ENCODE measurements around the gene CIAO3. TPM values are rescaled to one million over a fixed set of nuclear protein-coding genes. Genes with fewer than 3 reads are reported as not detected.

CIAO3 gene
- total RNA-seq, result 24.7 and 31.9 TPM in 2 replicates

DNA sequence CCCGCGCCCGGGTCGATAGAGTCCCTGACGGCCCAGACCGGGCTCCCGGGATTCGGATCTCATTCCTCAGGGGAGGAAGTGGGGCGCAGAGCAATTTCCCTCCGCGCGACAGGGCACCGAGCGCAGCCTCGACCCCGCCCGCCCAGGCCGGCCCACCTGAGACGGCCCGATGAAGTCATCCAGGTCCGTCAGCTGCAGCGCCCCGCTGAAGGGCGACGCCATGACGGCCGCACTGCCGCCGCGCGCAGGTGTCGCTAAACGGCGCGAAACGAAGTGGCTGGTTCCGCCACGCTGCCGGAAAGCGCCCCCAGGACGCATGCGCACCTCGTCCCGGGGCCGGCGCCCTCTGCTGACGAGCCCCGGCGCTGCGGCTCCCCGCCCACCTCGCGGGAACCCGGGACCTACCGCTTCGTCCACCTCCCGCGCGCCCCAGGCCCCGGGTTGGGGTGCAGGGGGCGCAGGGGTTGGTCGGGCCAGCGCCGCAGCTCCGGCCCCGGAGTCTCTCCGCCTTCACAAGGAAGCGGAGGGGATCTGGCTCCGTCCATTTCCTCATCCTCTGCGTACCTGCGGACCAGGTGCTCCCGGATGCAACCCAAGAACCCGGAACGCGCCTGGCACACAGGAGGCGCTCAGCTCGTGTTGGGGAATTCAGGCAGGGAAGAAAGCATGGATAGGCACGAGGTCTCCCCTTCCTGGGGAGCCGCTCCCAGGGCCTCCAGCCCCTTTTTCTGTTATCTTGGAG is at the start of gene CIAO3:
Gene CIAO3, minus strand, starts transcription at position 234 of the 742 bp plus-strand sequence. Its CDS starts 12 bp downstream, at position 222.

DNA sequence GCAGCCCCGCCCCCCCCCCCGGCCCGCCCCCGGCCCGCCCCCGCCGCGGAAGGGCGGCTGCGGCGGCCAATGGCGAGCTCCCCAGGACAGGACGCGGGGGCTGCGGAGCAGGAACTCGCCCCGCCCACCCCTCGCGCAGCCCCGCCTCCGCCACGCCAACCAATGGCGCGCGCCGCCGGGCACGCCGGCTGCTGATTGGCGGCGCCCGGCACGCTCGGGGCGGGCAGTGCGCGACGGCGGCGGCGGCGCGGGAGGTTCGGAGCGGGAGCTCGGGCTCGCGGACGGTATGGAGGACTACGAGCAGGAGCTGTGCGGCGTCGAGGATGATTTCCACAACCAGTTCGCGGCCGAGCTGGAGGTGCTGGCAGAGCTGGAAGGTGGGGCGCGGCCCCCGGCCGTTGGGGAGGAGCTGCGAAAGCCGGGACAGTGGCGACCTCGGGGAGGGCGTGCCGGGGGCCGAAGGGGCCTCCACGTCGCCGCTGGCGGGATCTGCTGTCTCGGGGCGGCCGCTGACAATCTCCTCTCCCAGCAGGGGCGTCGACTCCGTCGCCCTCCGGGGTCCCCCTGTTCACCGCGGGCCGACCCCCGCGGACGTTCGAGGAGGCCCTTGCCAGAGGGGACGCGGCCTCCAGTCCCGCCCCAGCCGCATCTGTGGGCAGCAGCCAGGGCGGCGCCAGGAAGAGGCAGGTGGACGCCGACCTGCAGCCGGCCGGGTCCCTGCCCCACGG is 47.8 kb upstream of the CIAO3 start, which contains the start of gene CHTF18:
Gene CHTF18, plus strand, starts transcription at position 222 of the 728 bp plus-strand sequence. Its CDS starts 65 bp downstream, at position 287.

DNA sequence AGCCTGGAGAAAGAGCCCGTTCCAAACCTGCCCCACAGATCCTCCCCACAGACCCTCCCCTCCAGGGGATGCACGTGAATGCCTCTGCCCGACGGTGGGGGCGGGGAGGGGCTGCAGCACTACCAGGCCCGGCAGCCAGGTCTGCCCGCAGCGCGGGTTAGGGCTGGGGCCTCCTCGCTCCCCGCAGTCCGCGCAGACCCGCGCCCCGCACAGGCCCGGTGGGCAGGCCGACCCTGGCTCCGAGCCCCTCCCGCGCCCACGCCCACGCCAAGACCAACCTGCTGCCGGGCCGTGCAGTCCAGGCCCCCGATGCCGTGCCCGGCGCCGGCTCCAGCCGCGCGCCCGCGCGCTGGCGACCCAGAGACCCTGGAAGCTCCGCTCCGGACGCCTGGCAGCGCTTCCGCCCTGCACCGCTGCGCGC is 47.2 kb upstream of the CIAO3 start, which contains the start of gene RPUSD1:
Gene RPUSD1, minus strand, starts transcription at position 404 of the 421 bp plus-strand sequence. CDS start 644 bp downstream, outside the sequence.

DNA sequence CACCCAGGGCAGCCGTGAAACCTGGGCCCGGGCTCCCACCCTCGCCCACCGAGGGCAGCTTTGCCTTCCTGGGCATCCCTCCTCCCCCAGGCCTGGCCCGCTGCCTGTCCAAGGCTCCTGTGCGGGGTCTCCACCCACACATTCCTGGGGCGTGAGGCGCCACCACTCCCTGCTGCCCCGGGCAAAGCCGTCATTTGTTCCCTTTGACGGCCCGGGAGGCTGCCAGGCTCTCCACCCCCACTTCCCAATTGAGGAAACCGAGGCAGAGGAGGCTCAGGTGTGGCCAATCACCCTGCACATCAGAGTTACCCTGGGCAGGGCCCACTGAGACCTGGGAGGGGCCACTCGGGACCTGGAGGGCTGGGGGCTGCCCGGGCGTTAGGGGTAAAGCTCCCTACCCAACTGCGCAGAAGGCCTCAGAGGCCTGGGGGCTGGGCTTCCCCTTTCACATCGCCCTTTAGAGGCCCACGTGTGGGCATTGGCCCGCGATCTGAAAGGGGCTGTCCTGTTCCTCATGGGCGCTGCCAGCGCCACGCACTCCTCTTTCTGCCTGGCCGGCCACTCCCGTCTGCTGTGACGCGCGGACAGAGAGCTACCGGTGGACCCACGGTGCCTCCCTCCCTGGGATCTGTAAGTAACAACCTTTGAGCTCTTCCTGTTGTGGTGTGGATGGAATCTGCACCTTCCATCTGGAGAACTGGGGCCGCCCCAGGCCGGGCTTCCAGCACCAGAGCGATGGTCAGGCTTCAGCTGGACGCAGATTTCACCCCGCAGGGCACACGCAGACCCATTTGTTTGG is 19.9 kb upstream of the CIAO3 start, which contains the start of gene MSLN:
Gene MSLN, plus strand, starts transcription at position 190 of the 799 bp plus-strand sequence. CDS start 1,947 bp downstream, outside the sequence.

DNA sequence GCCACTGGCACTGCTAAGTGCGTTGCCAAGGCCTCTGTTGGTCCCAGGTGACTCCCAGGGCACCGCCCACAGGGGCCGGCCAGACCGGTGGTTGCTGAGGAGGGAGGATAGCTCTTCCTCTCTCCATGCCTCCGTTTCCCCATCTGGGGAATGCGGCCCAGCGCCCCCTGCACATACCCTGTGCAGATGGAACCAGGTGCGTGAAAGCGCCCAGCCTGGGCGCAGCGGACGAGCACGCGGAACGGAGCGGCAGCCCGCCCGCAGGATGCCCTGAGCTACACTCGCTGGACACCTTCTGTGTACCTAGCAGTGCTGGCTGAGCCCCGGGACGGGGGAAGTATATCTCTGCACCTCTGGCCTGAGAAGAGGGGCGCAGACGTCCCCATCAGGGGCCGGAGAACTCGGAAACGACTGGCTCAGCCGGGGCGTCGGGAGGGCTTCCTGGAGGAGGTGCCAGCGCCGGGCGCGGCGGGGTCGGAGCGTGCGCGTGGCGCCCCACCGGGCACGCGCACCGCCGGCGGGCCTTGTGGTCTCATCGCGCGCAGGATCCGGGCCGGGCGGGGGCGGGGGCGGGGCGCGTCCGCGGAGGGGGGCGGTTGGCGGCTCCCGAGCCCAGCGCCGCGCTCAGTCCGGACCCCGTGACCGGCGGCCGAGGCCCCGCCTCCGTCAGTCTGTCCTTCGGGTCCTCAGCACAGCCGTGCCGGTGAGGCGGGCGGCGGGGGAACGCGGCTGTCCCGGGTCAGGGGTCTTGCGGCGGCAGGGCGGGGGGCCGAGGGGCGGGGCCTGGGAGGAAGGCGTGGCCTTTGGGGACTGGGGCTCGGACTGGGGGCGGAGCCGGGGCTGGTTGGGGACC is 14.1 kb downstream of the CIAO3 start, which contains the start of the genes CCDC78 and HAGHL:
Gene CCDC78, minus strand, starts transcription at position 6 of the 853 bp plus-strand sequence. CDS start 76 bp downstream, outside the sequence.
Gene HAGHL, plus strand, starts transcription at position 669 of the 853 bp plus-strand sequence. CDS start 404 bp downstream, outside the sequence.

DNA sequence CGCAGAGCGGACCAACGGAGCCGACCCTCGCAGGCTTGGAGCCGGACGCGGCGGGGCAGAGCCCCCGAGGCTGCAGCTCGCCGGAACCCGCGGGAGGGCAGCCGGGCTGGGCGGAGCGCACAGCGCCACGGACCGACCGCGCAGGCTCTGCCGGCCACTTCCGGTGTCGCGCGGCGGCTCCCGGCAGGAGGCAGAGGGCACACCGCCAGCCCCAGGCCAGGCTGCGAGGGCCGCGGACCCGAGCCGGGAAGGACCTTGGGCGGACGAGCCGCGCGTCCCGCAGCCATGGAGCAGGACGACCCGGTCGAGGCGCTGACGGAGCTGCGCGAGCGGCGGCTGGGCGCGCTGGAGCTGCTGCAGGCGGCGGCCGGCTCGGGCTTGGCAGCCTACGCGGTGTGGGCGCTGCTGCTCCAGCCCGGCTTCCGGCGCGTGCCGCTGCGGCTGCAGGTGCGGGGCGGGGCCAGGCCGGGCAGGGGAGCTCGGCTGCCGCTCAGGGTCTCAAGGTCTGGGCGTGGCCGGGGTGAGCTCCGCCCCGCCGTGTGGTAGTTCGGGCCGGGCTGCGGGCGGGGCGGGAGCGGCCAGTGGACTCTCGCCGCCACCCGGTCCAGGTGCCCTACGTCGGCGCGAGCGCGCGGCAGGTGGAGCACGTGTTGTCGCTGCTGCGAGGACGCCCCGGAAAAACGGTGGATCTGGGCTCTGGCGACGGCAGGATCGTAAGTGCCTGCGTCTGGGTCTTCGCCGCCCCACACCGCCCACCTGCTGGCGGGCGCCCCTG is 19.6 kb downstream of the CIAO3 start, which contains the start of gene ANTKMT:
Gene ANTKMT, plus strand, starts transcription at position 157 of the 775 bp plus-strand sequence. Its CDS starts 129 bp downstream, at position 286.

DNA sequence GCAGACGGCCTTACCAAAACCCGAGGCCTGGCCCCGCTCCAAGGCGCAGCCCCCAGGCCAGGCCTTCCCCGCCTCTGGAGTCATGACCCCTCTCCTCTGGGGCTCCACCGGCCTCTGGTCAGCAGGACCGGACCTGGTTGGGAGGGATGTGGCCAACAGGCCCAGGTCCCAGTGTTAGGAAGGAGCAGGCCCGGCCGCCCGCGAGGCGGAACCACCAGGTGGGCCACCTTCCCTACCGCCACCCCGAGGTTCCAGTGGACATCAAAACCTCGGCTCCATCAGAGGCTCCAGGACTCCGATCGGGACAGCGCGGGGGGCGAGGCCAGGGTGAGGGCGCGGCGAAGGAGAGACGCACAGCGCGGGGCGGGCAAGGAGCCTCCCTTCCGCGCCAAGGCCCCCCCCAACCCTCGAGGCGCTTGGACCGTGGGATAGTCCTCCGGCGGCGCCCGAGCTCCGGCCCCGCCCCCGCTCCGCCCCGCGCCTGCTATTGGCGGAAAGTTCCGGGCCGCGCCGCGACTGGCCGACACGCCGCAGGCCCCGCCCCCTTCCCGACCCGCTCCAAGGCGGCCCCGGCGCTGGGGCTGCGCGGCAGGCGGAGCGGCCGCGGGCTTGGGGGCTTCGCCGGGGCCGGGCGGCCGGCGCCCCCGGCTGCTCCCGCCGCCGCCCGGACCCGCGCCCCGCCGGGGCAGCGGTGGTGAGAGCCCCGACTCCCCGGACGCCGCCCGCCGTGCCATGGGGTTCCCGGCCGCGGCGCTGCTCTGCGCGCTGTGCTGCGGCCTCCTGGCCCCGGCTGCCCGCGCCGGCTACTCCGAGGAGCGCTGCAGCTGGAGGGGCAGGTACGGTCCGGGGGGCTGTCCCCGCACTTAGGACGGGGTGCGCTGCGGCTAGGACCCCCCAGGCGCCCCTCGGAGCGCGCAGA is 26.0 kb downstream of the CIAO3 start, which contains the start of gene METRN:
Gene METRN, plus strand, starts transcription at position 561 of the 919 bp plus-strand sequence. Its CDS starts 172 bp downstream, at position 733.

DNA sequence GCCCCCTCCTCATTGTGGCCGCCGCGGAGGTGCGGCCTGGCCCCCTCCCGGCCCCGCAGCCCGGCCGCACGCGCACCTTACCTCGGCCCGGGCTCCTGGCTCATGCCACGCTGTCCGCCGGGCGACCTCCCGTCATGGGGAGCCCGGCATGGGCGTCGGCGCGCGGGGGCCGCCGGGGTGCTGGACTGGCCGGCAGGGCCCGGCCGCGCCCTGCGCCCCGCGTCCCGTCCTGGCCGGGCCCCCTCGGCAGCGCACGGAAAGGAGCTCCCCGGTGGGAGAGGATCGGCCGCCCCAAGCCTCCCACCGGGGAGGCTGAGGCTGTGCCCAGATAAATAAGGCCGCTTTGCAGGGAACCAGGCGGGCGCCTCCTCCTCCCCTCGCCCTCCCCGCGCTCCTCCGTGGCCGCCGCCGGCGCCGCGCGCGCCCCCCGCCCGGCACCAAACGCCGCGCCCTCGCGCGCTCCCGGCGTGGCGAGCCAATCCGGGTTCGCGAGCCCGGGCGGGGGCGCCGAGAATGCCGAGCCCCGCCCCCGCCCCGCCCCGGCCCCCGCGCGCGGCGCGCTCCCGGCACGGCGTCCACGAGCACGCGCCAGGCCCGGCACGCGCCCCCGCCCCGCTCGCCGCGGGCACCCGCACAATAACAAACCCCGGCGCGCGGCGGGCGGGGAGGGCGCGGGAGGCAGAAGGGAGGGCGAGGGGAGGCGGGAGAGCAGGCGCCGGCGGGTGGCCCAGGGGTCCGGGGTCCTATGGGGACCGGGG is 35.2 kb downstream of the CIAO3 start, which contains the start of gene FBXL16:
Gene FBXL16, minus strand, starts transcription at position 371 of the 758 bp plus-strand sequence. CDS start 8,396 bp downstream, outside the sequence.

DNA sequence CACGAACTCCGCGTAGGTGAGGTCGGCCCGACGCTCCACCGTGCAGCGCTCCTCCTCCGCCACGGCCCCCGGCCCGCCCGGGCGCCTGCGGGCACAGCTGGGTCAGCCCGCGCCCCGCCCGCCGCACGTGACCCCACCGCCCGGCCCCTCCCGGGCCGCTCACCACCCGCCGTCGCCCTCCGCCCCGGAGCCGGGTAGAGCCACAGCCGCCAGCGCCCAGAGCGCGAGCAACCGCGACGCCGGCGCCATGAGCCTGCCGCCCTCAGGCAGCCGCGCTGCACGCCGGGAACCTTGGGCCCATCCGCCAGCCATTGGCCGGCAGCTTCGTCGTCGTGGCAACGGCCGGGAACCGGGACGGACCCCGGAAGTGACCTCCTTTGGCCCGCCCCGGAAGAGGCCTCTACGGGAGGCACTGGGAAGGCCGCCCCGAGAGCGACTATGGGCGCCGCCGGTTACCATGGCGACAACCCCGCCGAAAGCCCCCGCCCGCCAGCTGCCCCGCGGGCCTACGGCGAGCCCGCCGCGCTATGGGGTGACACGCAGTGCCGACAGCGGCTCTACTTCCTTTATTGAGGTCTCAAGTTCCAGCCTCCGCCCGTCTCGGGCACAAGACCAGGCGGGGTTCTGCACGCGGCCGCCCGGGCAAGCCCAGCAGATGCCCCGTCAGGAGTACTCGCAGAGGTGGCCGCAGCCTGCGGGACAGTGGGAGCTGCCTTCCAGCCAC is 56.6 kb downstream of the CIAO3 start, which contains the start of gene JMJD8:
Gene JMJD8, minus strand, starts transcription at position 264 of the 724 bp plus-strand sequence. Its CDS starts 15 bp downstream, at position 249.

DNA sequence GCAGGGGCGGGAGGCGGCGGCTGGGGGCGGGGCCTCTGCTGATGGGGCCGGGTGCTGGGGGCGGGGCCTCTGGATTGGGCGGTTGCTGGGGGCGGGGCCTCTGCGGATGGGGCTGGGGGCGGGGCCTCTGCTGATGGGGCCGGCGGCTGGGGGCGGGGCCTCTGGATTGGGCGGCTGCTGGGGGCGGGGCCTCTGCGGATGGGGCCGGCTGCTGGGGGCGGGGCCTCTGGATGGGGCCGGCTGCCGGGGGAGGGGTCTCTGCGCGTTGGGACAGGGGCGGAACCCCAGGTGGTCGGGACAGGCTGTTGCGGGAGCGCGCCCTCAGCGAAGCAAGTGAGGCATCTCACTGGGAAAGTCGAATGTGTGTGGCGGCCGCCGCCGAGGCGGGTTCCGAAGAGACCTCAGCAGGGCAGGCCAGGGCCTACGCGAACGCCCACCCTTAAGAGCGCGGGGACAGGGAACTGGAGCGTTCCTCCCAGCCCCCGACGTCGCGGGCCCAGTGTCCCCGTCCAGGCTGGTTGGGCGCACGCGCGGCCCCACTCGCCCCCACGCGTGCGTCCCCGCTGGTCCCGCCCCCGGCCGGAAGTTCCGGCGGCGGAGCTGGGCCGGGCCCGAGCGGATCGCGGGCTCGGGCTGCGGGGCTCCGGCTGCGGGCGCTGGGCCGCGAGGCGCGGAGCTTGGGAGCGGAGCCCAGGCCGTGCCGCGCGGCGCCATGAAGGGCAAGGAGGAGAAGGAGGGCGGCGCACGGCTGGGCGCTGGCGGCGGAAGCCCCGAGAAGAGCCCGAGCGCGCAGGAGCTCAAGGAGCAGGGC is 60.8 kb downstream of the CIAO3 start, which contains the start of gene STUB1:
Gene STUB1, plus strand, starts transcription at position 597 of the 811 bp plus-strand sequence. Its CDS starts 116 bp downstream, at position 713.

Other genes with a start within 250 kb of the CIAO3 start
- 24.0 and 37.2 TPM in 2 replicates for gene CAPN15, start 213.3 kb downstream of the CIAO3 start, total RNA-seq
- not detected in 2 replicates for gene PRR35, start 180.6 kb downstream of the CIAO3 start, total RNA-seq
- gene NHLRC4, start 174.0 kb downstream of the CIAO3 start, total RNA-seq, result 1.5 and 3.4 TPM in 2 replicates
- gene PIGQ, start 171.0 kb downstream of the CIAO3 start, total RNA-seq, result 17.8 and 19.0 TPM in 2 replicates
- 9.3 and 13.4 TPM in 2 replicates for gene RAB40C, start 150.9 kb downstream of the CIAO3 start, total RNA-seq
- under 0.01 and 0.19 TPM in 2 replicates for gene WFIKKN1, start 110.0 kb downstream of the CIAO3 start, total RNA-seq
- 77.8 and 81.9 TPM in 2 replicates for gene METTL26, start 104.7 kb downstream of the CIAO3 start, total RNA-seq
- 21.7 and 22.8 TPM in 2 replicates for gene MCRIP2, start 99.2 kb downstream of the CIAO3 start, total RNA-seq
- gene WDR90, start 91.6 kb downstream of the CIAO3 start, total RNA-seq, result 11.0 and 11.3 TPM in 2 replicates
- gene RHOT2, start 72.9 kb downstream of the CIAO3 start, total RNA-seq, result 29.9 and 38.2 TPM in 2 replicates
- gene RHBDL1, start 65.3 kb downstream of the CIAO3 start, total RNA-seq, result 0.77 and 3.1 TPM in 2 replicates
- gene STUB1, start 60.6 kb downstream of the CIAO3 start, total RNA-seq, result 90.8 and 211 TPM in 2 replicates
- gene JMJD8, start 56.7 kb downstream of the CIAO3 start, total RNA-seq, result 23.6 and 28.2 TPM in 2 replicates
- 2.3 and 9.0 TPM in 2 replicates for gene WDR24, start 50.6 kb downstream of the CIAO3 start, total RNA-seq
- gene FBXL16, start 35.2 kb downstream of the CIAO3 start, total RNA-seq, result under 0.01 TPM in 2 replicates
- 54.3 and 76.4 TPM in 2 replicates for gene METRN, start 25.9 kb downstream of the CIAO3 start, total RNA-seq
- 34.1 and 39.5 TPM in 2 replicates for gene ANTKMT, start 19.9 kb downstream of the CIAO3 start, total RNA-seq
- gene CCDC78, start 14.6 kb downstream of the CIAO3 start, total RNA-seq, result 1.3 and 2.0 TPM in 2 replicates
- 9.0 and 16.1 TPM in 2 replicates for gene HAGHL, start 13.9 kb downstream of the CIAO3 start, total RNA-seq
- gene MSLN, start 19.7 kb upstream of the CIAO3 start, total RNA-seq, result under 0.01 TPM in 1 of 2 replicates, not detected in the other
- gene RPUSD1, start 47.4 kb upstream of the CIAO3 start, total RNA-seq, result 13.0 and 24.0 TPM in 2 replicates
- gene CHTF18, start 47.6 kb upstream of the CIAO3 start, total RNA-seq, result 7.9 and 34.1 TPM in 2 replicates
- gene GNG13, start 59.7 kb upstream of the CIAO3 start, total RNA-seq, result not detected in 2 replicates
- gene LMF1, start 230.0 kb upstream of the CIAO3 start, total RNA-seq, result 15.0 and 28.2 TPM in 2 replicates
- 0.28 and 0.77 TPM in 2 replicates for gene SOX8, start 240.8 kb upstream of the CIAO3 start, total RNA-seq